H1 (cell line): ENCODE data around the gene METTL9. TPM values are rescaled to one million over a fixed set of nuclear protein-coding genes. Genes with fewer than 3 reads are reported as not detected.

Experiments
- CTCF ChIA-PET: fragments of 300-600 bp; sonication (Branson Sonifier 250); formaldehyde crosslinking; loops from one replicate; lab custom pipeline; 2021; ENCODE audit not compliant: partially characterized antibody; lab: Charles Lee
- POLR2A ChIA-PET: fragments of 300-600 bp; sonication (Branson Sonifier 250); formaldehyde crosslinking; loops from one replicate; lab custom pipeline; 2021; ENCODE audit warnings: inconsistent platforms; ENCODE audit not compliant: partially characterized antibody; lab: Charles Lee
- DNase-seq, 2 experiments: peaks; one replicate each; pipeline versions ENCODE4 v3.0.0 to v3.0.0-alpha.2; 2010 to 2022; ENCODE audit warnings: low spot score in 2 of 2, low read depth in 1 of 2, mixed read lengths in 1 of 2
- FAIRE-seq: peaks from 2 replicates; lab custom pipeline; 2011; peaks lifted over from hg19 to GRCh38; lab: Jason Lieb, UNC
- H2AFZ ChIP-seq: 2 replicates; pipeline ENCODE4 v1.8.1; 2012; ENCODE audit warnings: low read length, inconsistent platforms
- H2AK5ac ChIP-seq: 2 replicates; pipeline ENCODE4 v1.6.1; 2013; ENCODE audit warnings: low read depth, low read length
- H2BK120ac ChIP-seq: replicated peaks from 2 replicates; pipeline ENCODE3; 2013; ENCODE audit warnings: low read depth, low read length, inconsistent platforms
- H2BK12ac ChIP-seq: 2 replicates; pipeline ENCODE4 v1.6.1; 2013; ENCODE audit warnings: low read depth, low read length
- H2BK15ac ChIP-seq: 2 replicates; pipeline ENCODE4 v1.6.1; 2013; ENCODE audit warnings: low read length
- H2BK20ac ChIP-seq: 2 replicates; pipeline ENCODE4 v1.6.1; 2013; ENCODE audit warnings: low read length
- H2BK5ac ChIP-seq: 2 replicates; pipeline ENCODE4 v1.6.1; 2013; ENCODE audit warnings: low read depth, low read length
- H3K14ac ChIP-seq: 2 replicates; pipeline ENCODE4 v1.6.1; 2013; ENCODE audit warnings: inconsistent platforms; ENCODE audit not compliant: insufficient read length
- H3K18ac ChIP-seq: 2 replicates; pipeline ENCODE4 v1.6.1; 2013; ENCODE audit warnings: low read length; ENCODE audit errors: extremely low read depth
- H3K23ac ChIP-seq: 2 replicates; pipeline ENCODE4 v1.6.1; 2013; ENCODE audit warnings: inconsistent platforms; ENCODE audit not compliant: insufficient read length
- H3K23me2 ChIP-seq: 2 replicates; pipeline ENCODE4 v1.6.1; 2013; ENCODE audit warnings: low read depth, low read length
- H3K27ac ChIP-seq: 2 replicates; pipeline ENCODE4 v1.6.1; 2011; ENCODE audit warnings: low read depth, low read length, inconsistent platforms
- H3K27me3 ChIP-seq, 4 experiments: replicated peaks in 1 of 4; 1 replicate in 1 of 4; 2 replicates in 3 of 4; pipeline versions ENCODE4 v1.6.1 to v1.8.1; 2011 to 2013; ENCODE audit warnings: low read length in 3 of 4, mild to moderate bottlenecking in 3 of 4, inconsistent platforms in 2 of 4, mixed read lengths in 2 of 4, moderate library complexity in 1 of 4; ENCODE audit not compliant: control insufficient read depth in 3 of 4, insufficient read depth in 3 of 4; ENCODE audit errors: extremely low read depth in 1 of 4
- H3K36me3 ChIP-seq, 4 experiments: 2 replicates each; pipeline versions ENCODE4 v1.6.1 to v1.8.1; 2011 to 2013; ENCODE audit warnings: mild to moderate bottlenecking in 4 of 4, low read length in 3 of 4, moderate library complexity in 2 of 4, control low read depth in 1 of 4, inconsistent platforms in 1 of 4; ENCODE audit not compliant: insufficient read depth in 4 of 4, control insufficient read depth in 2 of 4
- H3K4ac ChIP-seq: replicated peaks from 2 replicates; pipeline ENCODE3; 2013; ENCODE audit warnings: low read length, low read depth, mixed read lengths, inconsistent platforms; ENCODE audit not compliant: insufficient read length
- H3K4me1 ChIP-seq, 4 experiments: replicated peaks in 1 of 4; 1 replicate in 1 of 4; 2 replicates in 3 of 4; pipeline versions ENCODE4 v1.6.1 to v1.8.1; 2011 to 2013; ENCODE audit warnings: low read length in 3 of 4, inconsistent platforms in 2 of 4, mixed read lengths in 1 of 4; ENCODE audit not compliant: insufficient read depth in 4 of 4, control insufficient read depth in 3 of 4
- H3K4me2 ChIP-seq, 2 experiments: 2 replicates each; pipeline versions ENCODE4 v1.6.1 to v1.8.1; 2011 to 2013; ENCODE audit warnings: low read depth in 2 of 2, low read length in 2 of 2, control low read depth in 1 of 2, inconsistent platforms in 1 of 2, mild to moderate bottlenecking in 1 of 2; ENCODE audit not compliant: insufficient read depth in 1 of 2
- H3K4me3 ChIP-seq, 4 experiments: fragments of 200-600, 300-600 bp in 1 of 4; sonication (generic), shearing (Covaris generic), sonication (Bioruptor Twin) in 1 of 4; 2 replicates each; pipeline versions ENCODE4 v1.5.1 to v1.8.1; 2011 to 2016; ENCODE audit warnings: low read length in 4 of 4, low read depth in 3 of 4, control low read depth in 2 of 4, inconsistent platforms in 2 of 4, mild to moderate bottlenecking in 2 of 4, mixed read lengths in 1 of 4, moderate library complexity in 1 of 4; ENCODE audit not compliant: insufficient read depth in 2 of 4; ENCODE audit errors: extremely low read depth in 1 of 4
- H3K56ac ChIP-seq: replicated peaks from 2 replicates; pipeline ENCODE3; 2013; ENCODE audit warnings: low read depth, mild to moderate bottlenecking, mixed read lengths, low read length, inconsistent platforms; ENCODE audit not compliant: insufficient read length
- H3K79me1 ChIP-seq: 2 replicates; pipeline ENCODE4 v1.6.1; 2013; ENCODE audit warnings: low read depth, low read length, control low read depth
- H3K79me2 ChIP-seq, 2 experiments: 2 replicates each; pipeline versions ENCODE4 v1.6.1 to v1.8.1; 2012 to 2013; ENCODE audit warnings: low read length in 2 of 2, mild to moderate bottlenecking in 2 of 2, inconsistent platforms in 1 of 2; ENCODE audit not compliant: insufficient read depth in 2 of 2, control insufficient read depth in 1 of 2
- H3K9ac ChIP-seq, 4 experiments: replicated peaks in 1 of 4; 1 replicate in 1 of 4; 2 replicates in 3 of 4; pipeline versions ENCODE4 v1.6.1 to v1.8.1; 2011 to 2013; ENCODE audit warnings: low read depth in 3 of 4, low read length in 3 of 4, control low read depth in 2 of 4, mild to moderate bottlenecking in 2 of 4, moderate library complexity in 2 of 4, inconsistent platforms in 1 of 4; ENCODE audit errors: extremely low read depth in 1 of 4
- H3K9me3 ChIP-seq, 2 experiments: 2 replicates each; pipeline versions ENCODE4 v1.6.1 to v1.8.1; 2012 to 2013; ENCODE audit warnings: mild to moderate bottlenecking in 2 of 2, moderate library complexity in 2 of 2, control low read depth in 1 of 2, inconsistent platforms in 1 of 2, low read depth in 1 of 2, low read length in 1 of 2, mixed read lengths in 1 of 2; ENCODE audit not compliant: insufficient read depth in 2 of 2
- H4K20me1 ChIP-seq, 2 experiments: replicated peaks in 1 of 2; 2 replicates each; pipeline versions ENCODE3 to v1.8.1; 2011 to 2013; ENCODE audit warnings: inconsistent platforms in 2 of 2, low read length in 2 of 2, mild to moderate bottlenecking in 1 of 2; ENCODE audit not compliant: insufficient read depth in 2 of 2, control insufficient read depth in 1 of 2
- H4K5ac ChIP-seq: 2 replicates; pipeline ENCODE4 v1.6.1; 2013; ENCODE audit warnings: low read length, low read depth, mixed read lengths, inconsistent platforms; ENCODE audit not compliant: insufficient read length
- H4K8ac ChIP-seq: 2 replicates; pipeline ENCODE4 v1.8.0; 2013; ENCODE audit warnings: mild to moderate bottlenecking, moderate library complexity, low read length, inconsistent platforms; ENCODE audit not compliant: insufficient read depth; ENCODE audit errors: extremely low read depth
- H4K91ac ChIP-seq: replicated peaks from 2 replicates; pipeline ENCODE3; 2013; ENCODE audit warnings: low read length, mixed read lengths, inconsistent platforms; ENCODE audit not compliant: insufficient read length
- ASH2L ChIP-seq: fragments of 200-600, 300-600 bp; sonication (generic); IDR thresholded peaks from one replicate; pipeline ENCODE4 v1.7.1; 2017; ENCODE audit warnings: low read length
- CBX8 ChIP-seq: fragments of 300-800, 300-1000 bp; sonication (generic); IDR thresholded peaks from 2 replicates; pipeline ENCODE4 v1.7.1; 2016; ENCODE audit warnings: low read depth, low read length, borderline replicate concordance
- E2F6 ChIP-seq: IDR thresholded peaks from 2 replicates; pipeline ENCODE4 v1.6.1; 2012; ENCODE audit warnings: inconsistent platforms
- EP300 ChIP-seq, 2 experiments: IDR thresholded peaks; 1 replicate in 1 of 2; 2 replicates in 1 of 2; pipeline ENCODE4 v1.6.1; 2011 to 2012; ENCODE audit warnings: low read depth in 2 of 2, low read length in 2 of 2, mild to moderate bottlenecking in 2 of 2, borderline replicate concordance in 1 of 2, inconsistent platforms in 1 of 2, moderate library complexity in 1 of 2
- KDM4A ChIP-seq: IDR thresholded peaks from one replicate; pipeline ENCODE4 v1.7.1; 2012; ENCODE audit warnings: low read depth, mild to moderate bottlenecking, moderate library complexity, low read length, inconsistent platforms; ENCODE audit not compliant: severe bottlenecking
- KDM5A ChIP-seq: fragments of 200-600 bp; IDR thresholded peaks from 2 replicates; pipeline ENCODE4 v1.7.1; 2012; ENCODE audit warnings: mild to moderate bottlenecking, low read length, inconsistent platforms, mixed read lengths
- RFX5 ChIP-seq: IDR thresholded peaks from 2 replicates; pipeline ENCODE4 v1.6.1; 2011; ENCODE audit warnings: low read depth, low read length, improper control_type of control experiment, borderline replicate concordance
- SIRT6 ChIP-seq: IDR thresholded peaks from one replicate; pipeline ENCODE4 v1.7.1; 2012; ENCODE audit warnings: low read length, inconsistent platforms
- SRF ChIP-seq: IDR thresholded peaks from 2 replicates; pipeline ENCODE4 v1.6.1; 2011; ENCODE audit warnings: mild to moderate bottlenecking, low read depth, low read length, moderate library complexity
- TAF1 ChIP-seq: IDR thresholded peaks from 2 replicates; pipeline ENCODE4 v1.6.1; 2011; ENCODE audit warnings: mild to moderate bottlenecking, low read depth, low read length
- TCF12 ChIP-seq: IDR thresholded peaks from 2 replicates; pipeline ENCODE4 v1.6.1; 2011; ENCODE audit warnings: low read depth, mild to moderate bottlenecking, low read length
- WGBS, 2 experiments: shearing (Covaris generic) in 1 of 2; methylation state at CpG; one replicate each; pipeline versions ENCODE4 v1.1.6 to v1.1.7; 2013 to 2015; ENCODE audit warnings: low lambda C conversion rate in 2 of 2, mixed read lengths in 2 of 2, inconsistent platforms in 1 of 2, low coverage in 1 of 2, missing lambda C conversion rate in 1 of 2; ENCODE audit not compliant: insufficient replicate concordance in 2 of 2, insufficient coverage in 1 of 2, insufficient read length in 1 of 2; ENCODE audit errors: extremely low coverage in 1 of 2, missing lambda C conversion rate in 1 of 2; 5-methylcytosine and 5-hydroxymethylcytosine counted together
- polyA plus RNA-seq, 7 experiments: library from polyadenylated mRNA; depleted of rRNA in 3 of 7; stranded (reverse) in 5 of 7; unstranded in 2 of 7; fragments of >200 nt in 5 of 7; fragments of 200-250 nt in 2 of 7; gene quantifications; 1 replicate in 5 of 7; 2 replicates in 1 of 7; 4 replicates in 1 of 7; pipeline versions ENCODE4 v1.2.1 to v1.2.3, GENCODE V29; 2011 to 2013; ENCODE audit warnings: missing spikeins in 2 of 7, mixed read lengths in 2 of 7
- total RNA-seq: library from RNA; stranded (reverse); fragmentation: NEBNext Ultra II Directional; extraction: Animal tissue kit (Norgen Biotek cat#: 25700); gene quantifications from 2 replicates; pipeline ENCODE4 v1.2.1, GENCODE V29; 2021

The METTL9 gene
- total and polyA plus RNA-seq, 2 of the 8 experiments (the other 6 are each of a cell fraction or from before 2014, with no cell fraction given) = 45.4 to 112 TPM

GRCh38 chr16:21659124-21659523 lies 59.7 kb downstream of the METTL9 start:
- Histone ChIP-seq H4K91ac (no peak overlapping the region), H3K27ac (no peak overlapping the region), H2BK12ac (no peak overlapping the region), H4K5ac (no peak overlapping the region), H2BK120ac (no peak overlapping the region), H3K79me2 (no peaks in the 10 kb centered on the region), H3K4ac (no peak overlapping the region), H2BK20ac (no peak overlapping the region), H3K9ac (no peak overlapping the region), H3K4me1 (no peaks in the 10 kb centered on the region), H2BK15ac (no peak overlapping the region), H3K14ac (no peak overlapping the region), H3K4me3 (no peak overlapping the region), H3K9me3 (no peaks in the 10 kb centered on the region), H3K23me2 (no peaks in the 10 kb centered on the region; the same call in 1 of the 2 replicates), H3K36me3 (peaks cover 0 to 4% (median under 1%) of the 10 kb centered on the region in 4 experiments; a peak in 3 of 8 replicates), H3K27me3 (no peaks in the 10 kb centered on the region), H3K23ac (no peak overlapping the region), H4K8ac (no peak overlapping the region), H3K79me1 (no peaks in the 10 kb centered on the region), H3K4me2 (no peak overlapping the region)
- no peak for DNase-seq
- POLR2A ChIA-PET = no interaction called here
- CTCF ChIA-PET = interaction anchor here (1.0 to 3.6 kb wide), 4 partner anchors 9 to 50 kb away, joined by 3 to 67 read pairs (median 4); no protein-coding TSS in a partner anchor
- no peak for FAIRE-seq
- WGBS, 2 experiments = 87% methylated on average over 4 of the region's 4 CpGs; no CpG with 5 or more reads in 1 of the 2 experiments
- TF ChIP-seq RFX5 = no peak
- TF ChIP-seq SIRT6 = no peak
- TF ChIP-seq KDM5A = no peak
- TF ChIP-seq ASH2L = no peak
- no peak for TF ChIP-seq EP300 (IDR thresholded peaks at IDR 0.05; ENCODE audit: borderline replicate concordance in 1 of 2, low read depth in 2 of 2, low read length in 2 of 2)
- no peak for TF ChIP-seq KDM4A
- TF ChIP-seq E2F6 = no peak
- TF ChIP-seq CBX8 = no peak
- no peak for TF ChIP-seq TAF1
- TF ChIP-seq SRF = no peak
- TF ChIP-seq TCF12 = no peak
- TF ChIP-seq, all 59 proteins: peak for 0
- Histone ChIP-seq H2AK5ac (no peak overlapping the region), H3K18ac (no peak overlapping the region), H2BK5ac (no peak overlapping the region), H2AFZ (no peak overlapping the region), H4K20me1 (no peaks in the 10 kb centered on the region), H3K56ac (no peak overlapping the region)
